HG03354 (cell line): ENCODE data around the gene CCDC80.

Experiments
- ATAC-seq: cut with Tn5 transposase; IDR thresholded peaks from one replicate; pipeline ENCODE4 v1.9.1; 2021; ENCODE audit warnings: mild to moderate bottlenecking; ENCODE audit not compliant: unreplicated experiment, poor library complexity, severe bottlenecking

CCDC80 gene

GRCh38 chr3:112555535-112556170 is 85.3 kb downstream of the CCDC80 start:
- no peak for ATAC-seq

GRCh38 chr3:112550859-112551258 is 90.1 kb downstream of the CCDC80 start:
- no peak for ATAC-seq
